HepG2 (cell line): Measurements from ENCODE around the gene SDR42E2. TPM values are rescaled to one million over a fixed set of nuclear protein-coding genes. Genes with fewer than 3 reads are reported as not detected.

ENCODE experiments used
- ATAC-seq: fragments of 200-7000 bp; cut with Tn5 transposase; 3 replicates; pipeline ENCODE4 v1.9.1; 2020; ENCODE audit warnings: mild to moderate bottlenecking, moderate library complexity
- BruUV-seq: library from RNA; stranded (reverse); fragments of 400-500 nt; replicated peaks from 2 replicates; lab custom pipeline; 2021; lab: Mats Ljungman, UMichigan
- CTCF ChIA-PET: fragments of 300-600 bp; formaldehyde crosslinking; extraction: SDS; loops from one replicate; lab custom pipeline; 2021; ENCODE audit warnings: low total read pairs, inconsistent platforms, low intra/inter-chr PET ratio; lab: Yijun Ruan, JAX
- POLR2A ChIA-PET: fragments of 350-600 bp; sonication (Branson Sonifier 250); formaldehyde crosslinking; loops from one replicate; lab custom pipeline; 2020; ENCODE audit warnings: antibody characterized with exemption, inconsistent platforms; lab: Yijun Ruan, JAX
- DNase-seq: peaks from one replicate; pipeline ENCODE4 v3.0.0-alpha.2; 2015; ENCODE audit warnings: low spot score
- FAIRE-seq: peaks from 3 replicates; lab custom pipeline; 2011; peaks lifted over from hg19 to GRCh38; lab: Jason Lieb, UNC
- H2AFZ ChIP-seq: one replicate; pipeline ENCODE4 v1.6.1; 2011; ENCODE audit warnings: low read length, inconsistent platforms
- H3K27ac ChIP-seq: fragments of 300-600 bp; 3 replicates; pipeline ENCODE4 v1.8.0; 2011; ENCODE audit warnings: mixed run types, mild to moderate bottlenecking, mixed read lengths, low read length, inconsistent platforms; ENCODE audit not compliant: insufficient read depth; ENCODE audit errors: extremely low read length
- H3K27me3 ChIP-seq, 2 experiments: fragments of 200-600 bp in 1 of 2; 2 replicates in 1 of 2; 3 replicates in 1 of 2; pipeline versions ENCODE4 v1.6.0 to v1.8.0; 2011; ENCODE audit warnings: low read length in 2 of 2, mild to moderate bottlenecking in 2 of 2, moderate library complexity in 2 of 2, inconsistent platforms in 1 of 2; ENCODE audit not compliant: insufficient read depth in 2 of 2, control insufficient read depth in 1 of 2
- H3K36me3 ChIP-seq, 2 experiments: fragments of 200-600 bp in 1 of 2; replicated peaks in 1 of 2; 2 replicates in 1 of 2; 3 replicates in 1 of 2; pipeline versions ENCODE4 v1.5.1 to v1.8.0; 2011; ENCODE audit warnings: low read length in 2 of 2, inconsistent platforms in 1 of 2; ENCODE audit not compliant: insufficient read depth in 2 of 2, control insufficient read depth in 1 of 2
- H3K4me1 ChIP-seq: 2 replicates; pipeline ENCODE4 v1.5.1; 2012; ENCODE audit warnings: low read length, inconsistent platforms; ENCODE audit not compliant: insufficient read depth
- H3K4me2 ChIP-seq: 2 replicates; pipeline ENCODE4 v1.6.0; 2011; ENCODE audit warnings: low read depth, low read length, inconsistent platforms
- H3K4me3 ChIP-seq, 3 experiments: fragments of 200-600 bp in 1 of 3; sonication (generic), shearing (Covaris generic) in 1 of 3; replicated peaks in 1 of 3; 2 replicates each; pipeline ENCODE4 v1.5.1; 2011 to 2016; ENCODE audit warnings: low read length in 3 of 3, inconsistent platforms in 2 of 3, low read depth in 2 of 3, mild to moderate bottlenecking in 2 of 3, control low read depth in 1 of 3, mixed read lengths in 1 of 3; ENCODE audit not compliant: insufficient read depth in 1 of 3
- H3K79me2 ChIP-seq: one replicate; pipeline ENCODE4 v1.6.1; 2011; ENCODE audit warnings: low read length, inconsistent platforms; ENCODE audit not compliant: insufficient read depth
- H3K9ac ChIP-seq: 2 replicates; pipeline ENCODE4 v1.6.0; 2011; ENCODE audit warnings: mild to moderate bottlenecking, low read depth, low read length, inconsistent platforms; ENCODE audit not compliant: insufficient read depth
- H3K9me3 ChIP-seq: 2 replicates; pipeline ENCODE4 v1.5.1; 2012; ENCODE audit warnings: mild to moderate bottlenecking, low read length
- H4K20me1 ChIP-seq: 2 replicates; pipeline ENCODE4 v1.6.0; 2011; ENCODE audit warnings: inconsistent platforms, mild to moderate bottlenecking, low read length, moderate library complexity; ENCODE audit not compliant: insufficient read depth
- CBX2 ChIP-seq, 2 experiments: fragments of 200-600 bp in 1 of 2; sonication (generic); formaldehyde crosslinking in 1 of 2; IDR thresholded peaks; 2 replicates each; pipeline versions ENCODE4 v1.7.0 to v1.8.1; 2018 to 2022; ENCODE audit warnings: low read depth in 2 of 2, low read length in 1 of 2, mild to moderate bottlenecking in 1 of 2, missing genetic modification reagents in 1 of 2
- ESRRA ChIP-seq: sonication (generic); formaldehyde crosslinking; IDR thresholded peaks from 2 replicates; pipeline ENCODE4 v1.5.1; 2020; ENCODE audit warnings: mild to moderate bottlenecking, low read depth, missing genetic modification reagents
- FOXC1 ChIP-seq: sonication (generic); formaldehyde crosslinking; IDR thresholded peaks from 2 replicates; pipeline ENCODE4 v1.8.0; 2022; ENCODE audit warnings: mild to moderate bottlenecking, missing genetic modification reagents, borderline replicate concordance
- REL ChIP-seq: sonication (generic); formaldehyde crosslinking; conservative IDR thresholded peaks from 2 replicates; pipeline ENCODE4 v1.8.0; 2022; ENCODE audit warnings: mild to moderate bottlenecking, missing genetic modification reagents, moderate library complexity
- SALL1 ChIP-seq: sonication (generic); formaldehyde crosslinking; IDR thresholded peaks from 2 replicates; pipeline ENCODE4 v1.8.0; 2022; ENCODE audit warnings: mild to moderate bottlenecking, missing genetic modification reagents
- SOX5 ChIP-seq: IDR thresholded peaks from 2 replicates; pipeline ENCODE4 v1.6.1; 2016; ENCODE audit warnings: borderline replicate concordance
- STAG1 ChIP-seq: sonication (generic); formaldehyde crosslinking; IDR thresholded peaks from 2 replicates; pipeline ENCODE4 v1.4.0; 2020; ENCODE audit warnings: missing genetic modification reagents
- U2AF1 ChIP-seq: fragments of 200-400 bp; formaldehyde crosslinking; optimal IDR thresholded peaks from 2 replicates; pipeline ENCODE3; 2017; ENCODE audit warnings: mild to moderate bottlenecking, low read depth, low read length
- ZBTB7B ChIP-seq: sonication (generic); formaldehyde crosslinking; IDR thresholded peaks from 2 replicates; pipeline ENCODE4 v1.4.0; 2020; ENCODE audit warnings: missing genetic modification reagents
- ZNF33B ChIP-seq: sonication (generic); formaldehyde crosslinking; IDR thresholded peaks from 2 replicates; pipeline ENCODE4 v1.5.1; 2020; ENCODE audit warnings: mild to moderate bottlenecking, missing genetic modification reagents
- ZNF563 ChIP-seq: sonication (generic); formaldehyde crosslinking; IDR thresholded peaks from 2 replicates; pipeline ENCODE4 v1.8.0; 2022; ENCODE audit warnings: mild to moderate bottlenecking, moderate library complexity, missing genetic modification reagents
- ZNF788 ChIP-seq: sonication (generic); formaldehyde crosslinking; IDR thresholded peaks from 2 replicates; pipeline ENCODE4 v1.5.0; 2020; ENCODE audit warnings: mild to moderate bottlenecking, missing genetic modification reagents, borderline replicate concordance
- WGBS: methylation state at CpG from one replicate; pipeline ENCODE4 v1.1.6; 2017; ENCODE audit warnings: low lambda C conversion rate; 5-methylcytosine and 5-hydroxymethylcytosine counted together
- in situ Hi-C: cut with HindIII; loops from 2 replicates; pipeline ENCODE4 v1.10.0; 2017; ENCODE audit warnings: low pct_unique_long_range_greater_than_20kb; ENCODE audit not compliant: extremely low pct_ligation_motif_present
- intact Hi-C: fragments of 100-400 bp; cut with micrococcal nuclease; formaldehyde crosslinking; loops from one replicate; pipeline ENCODE4 v1.10.0; 2022; ENCODE audit not compliant: unreplicated experiment
- polyA plus RNA-seq, 8 experiments: library from polyadenylated mRNA; depleted of rRNA in 3 of 8; stranded (reverse) in 7 of 8; unstranded in 1 of 8; fragments of >200 nt; fragmentation: Illumina TruSeq in 4 of 8; extraction: Trizol in 4 of 8; gene quantifications; 2 replicates each; pipeline versions ENCODE4 v1.2.1 to v1.2.3, GENCODE V29; 2011 to 2016; ENCODE audit warnings: low read depth in 4 of 8, missing spikeins in 1 of 8, mixed read lengths in 1 of 8; ENCODE audit not compliant: insufficient read depth in 1 of 8
- total RNA-seq, 5 experiments: library from RNA; depleted of rRNA; stranded (reverse); fragments of >200 nt; fragmentation: Illumina TruSeq; extraction: Trizol; gene quantifications; 2 replicates each; pipeline ENCODE4 v1.2.3, GENCODE V29; 2016; ENCODE audit warnings: low read depth in 1 of 5
- TF ChIP-seq, protein P1 (sequence below): sonication (generic); formaldehyde crosslinking; IDR thresholded peaks from 2 replicates; pipeline ENCODE4 v1.4.0; 2020; ENCODE audit warnings: missing genetic modification reagents
- TF ChIP-seq, protein P2 (sequence below): sonication (generic); formaldehyde crosslinking; IDR thresholded peaks from 2 replicates; pipeline ENCODE4 v1.5.0; 2020; ENCODE audit warnings: missing genetic modification reagents
- TF ChIP-seq, protein P3 (sequence below): sonication (generic); formaldehyde crosslinking; conservative IDR thresholded peaks from 2 replicates; pipeline ENCODE4 v1.4.0; 2020; ENCODE audit warnings: mild to moderate bottlenecking, missing genetic modification reagents, moderate library complexity

The SDR42E2 gene
- total and polyA plus RNA-seq, 2 of the 13 experiments (the other 11 are each of a cell fraction or from before 2014, with no cell fraction given): 0.05 to 0.11 TPM

DNA sequence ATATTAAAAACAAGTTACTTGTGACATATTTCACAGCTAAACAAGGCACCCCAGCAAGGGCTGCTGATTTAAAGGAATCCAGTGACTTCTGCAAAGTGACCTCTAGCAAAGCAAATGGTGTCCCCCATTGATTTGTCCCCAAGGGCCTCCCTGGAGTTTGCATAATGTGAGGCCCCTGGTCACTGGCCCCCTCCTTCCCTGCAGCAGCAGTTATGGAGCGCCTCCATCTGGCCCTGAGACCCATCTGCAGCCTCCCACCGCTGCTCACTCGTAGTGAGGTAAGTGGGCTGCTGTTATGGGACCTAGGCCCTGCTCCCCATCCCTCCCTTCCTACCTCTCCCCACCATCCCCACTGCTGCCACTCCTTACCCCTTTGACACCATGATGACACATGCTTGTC lies 24.2 kb downstream of the SDR42E2 start:
- Histone ChIP-seq H3K79me2 (no peaks in the 10 kb centered on the region), H3K27me3 (no peaks in the 10 kb centered on the region; a peak in 1 of 5 replicates), H3K9me3 (no peaks in the 10 kb centered on the region), H2AFZ (no peak overlapping the region), H4K20me1 (no peaks in the 10 kb centered on the region), H3K27ac (no peak overlapping the region), H3K36me3 (no peaks in the 10 kb centered on the region), H3K4me3 (no peak overlapping the region), H3K9ac (no peak overlapping the region), H3K4me1 (peaks cover 26% of the 10 kb centered on the region), H3K4me2 (no peak overlapping the region)
- WGBS: 32% methylated on average over 3 of the region's 3 CpGs
- DNase-seq (no peak), FAIRE-seq (no peak), ATAC-seq (no peak)
- BruUV-seq: no TSS peak
- ChIA-PET POLR2A (interaction anchor here (1.2 kb wide), 1 partner anchor 179 kb away, joined by 3 read pairs; the partner anchor contains the start of gene MOSMO), CTCF (no interaction called here)
- in situ Hi-C loops: loop anchor here (5.0 kb wide), 2 partner anchors 64 to 189 kb away; no protein-coding TSS in a partner anchor
- intact Hi-C loops: no loop called here
- TF ChIP-seq SOX5 (no peak), ZNF563 (0 out of 2 replicates have a peak, but pooled peaks have one; percentile 48), CBX2 (IDR thresholded peaks at IDR 0.05; ENCODE audit: low read depth, low read length) (no peak), CBX2 (CRISPR knock-in tag; IDR thresholded peaks at IDR 0.05; ENCODE audit: low read depth) (no peak), ESRRA (peak; percentile 31; the same call in 1 of the 2 replicates), REL (CRISPR knock-in tag) (no peak), U2AF1 (no peak), STAG1 (CRISPR knock-in tag) (peak; percentile 64), ZNF788 (CRISPR knock-in tag) (0 out of 2 replicates have a peak, but pooled peaks have one; percentile 38), ZNF33B (CRISPR knock-in tag) (no peak), ZBTB7B (0 out of 2 replicates have a peak, but pooled peaks have one; percentile 36), FOXC1 (0 out of 2 replicates have a peak, but pooled peaks have one; percentile 60), SALL1 (peak; percentile 61; the same call in 1 of the 2 replicates)
- TF ChIP-seq, protein P1, sequence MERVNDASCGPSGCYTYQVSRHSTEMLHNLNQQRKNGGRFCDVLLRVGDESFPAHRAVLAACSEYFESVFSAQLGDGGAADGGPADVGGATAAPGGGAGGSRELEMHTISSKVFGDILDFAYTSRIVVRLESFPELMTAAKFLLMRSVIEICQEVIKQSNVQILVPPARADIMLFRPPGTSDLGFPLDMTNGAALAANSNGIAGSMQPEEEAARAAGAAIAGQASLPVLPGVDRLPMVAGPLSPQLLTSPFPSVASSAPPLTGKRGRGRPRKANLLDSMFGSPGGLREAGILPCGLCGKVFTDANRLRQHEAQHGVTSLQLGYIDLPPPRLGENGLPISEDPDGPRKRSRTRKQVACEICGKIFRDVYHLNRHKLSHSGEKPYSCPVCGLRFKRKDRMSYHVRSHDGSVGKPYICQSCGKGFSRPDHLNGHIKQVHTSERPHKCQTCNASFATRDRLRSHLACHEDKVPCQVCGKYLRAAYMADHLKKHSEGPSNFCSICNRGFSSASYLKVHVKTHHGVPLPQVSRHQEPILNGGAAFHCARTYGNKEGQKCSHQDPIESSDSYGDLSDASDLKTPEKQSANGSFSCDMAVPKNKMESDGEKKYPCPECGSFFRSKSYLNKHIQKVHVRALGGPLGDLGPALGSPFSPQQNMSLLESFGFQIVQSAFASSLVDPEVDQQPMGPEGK: peak; percentile 60; the same call in 1 of the 2 replicates
- TF ChIP-seq, protein P2, sequence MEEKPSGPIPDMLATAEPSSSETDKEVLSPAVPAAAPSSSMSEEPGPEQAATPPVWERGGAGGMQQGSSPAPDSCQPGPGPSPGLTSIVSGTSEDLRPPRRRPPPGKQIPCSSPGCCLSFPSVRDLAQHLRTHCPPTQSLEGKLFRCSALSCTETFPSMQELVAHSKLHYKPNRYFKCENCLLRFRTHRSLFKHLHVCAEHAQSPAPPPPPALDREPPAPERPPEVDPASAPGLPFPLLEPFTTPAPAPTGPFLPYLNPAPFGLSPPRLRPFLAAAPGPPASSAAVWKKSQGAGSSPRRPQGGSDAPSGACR (CRISPR knock-in tag): 0 out of 2 replicates have a peak, but pooled peaks have one; percentile 52
- TF ChIP-seq, protein P3, sequence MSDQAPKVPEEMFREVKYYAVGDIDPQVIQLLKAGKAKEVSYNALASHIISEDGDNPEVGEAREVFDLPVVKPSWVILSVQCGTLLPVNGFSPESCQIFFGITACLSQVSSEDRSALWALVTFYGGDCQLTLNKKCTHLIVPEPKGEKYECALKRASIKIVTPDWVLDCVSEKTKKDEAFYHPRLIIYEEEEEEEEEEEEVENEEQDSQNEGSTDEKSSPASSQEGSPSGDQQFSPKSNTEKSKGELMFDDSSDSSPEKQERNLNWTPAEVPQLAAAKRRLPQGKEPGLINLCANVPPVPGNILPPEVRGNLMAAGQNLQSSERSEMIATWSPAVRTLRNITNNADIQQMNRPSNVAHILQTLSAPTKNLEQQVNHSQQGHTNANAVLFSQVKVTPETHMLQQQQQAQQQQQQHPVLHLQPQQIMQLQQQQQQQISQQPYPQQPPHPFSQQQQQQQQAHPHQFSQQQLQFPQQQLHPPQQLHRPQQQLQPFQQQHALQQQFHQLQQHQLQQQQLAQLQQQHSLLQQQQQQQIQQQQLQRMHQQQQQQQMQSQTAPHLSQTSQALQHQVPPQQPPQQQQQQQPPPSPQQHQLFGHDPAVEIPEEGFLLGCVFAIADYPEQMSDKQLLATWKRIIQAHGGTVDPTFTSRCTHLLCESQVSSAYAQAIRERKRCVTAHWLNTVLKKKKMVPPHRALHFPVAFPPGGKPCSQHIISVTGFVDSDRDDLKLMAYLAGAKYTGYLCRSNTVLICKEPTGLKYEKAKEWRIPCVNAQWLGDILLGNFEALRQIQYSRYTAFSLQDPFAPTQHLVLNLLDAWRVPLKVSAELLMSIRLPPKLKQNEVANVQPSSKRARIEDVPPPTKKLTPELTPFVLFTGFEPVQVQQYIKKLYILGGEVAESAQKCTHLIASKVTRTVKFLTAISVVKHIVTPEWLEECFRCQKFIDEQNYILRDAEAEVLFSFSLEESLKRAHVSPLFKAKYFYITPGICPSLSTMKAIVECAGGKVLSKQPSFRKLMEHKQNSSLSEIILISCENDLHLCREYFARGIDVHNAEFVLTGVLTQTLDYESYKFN: peak; percentile 36; the same call in 1 of the 2 replicates
